ENCODE measurements around the gene MFRP.

The MFRP gene

GRCh38 chr11:119295178-119295577, 51.3 kb downstream of the MFRP start:
- DNase-seq (ENCODE audit: low read depth) = no peak

- DNase-seq (ENCODE audit: low read depth) = no peak
Measured at GRCh38 chr11:119293461-119293860, 53.0 kb downstream of the MFRP start.

GRCh38 chr11:119290894-119291497, 55.5 kb downstream of the MFRP start:
- no peak for DNase-seq (ENCODE audit: low read depth)
